ENCODE measurements around the gene MLLT10.
"Not testable (repeated sequence)": the region's sequence is repeated elsewhere in the genome, so short reads cannot be mapped to it uniquely, and the experiment has no call there.

MLLT10 gene

GRCh38 chr10:21588159-21588558 is 54.1 kb downstream of the MLLT10 start:
- not testable (repeated sequence) for DNase-seq

- DNase-seq = no peak
These were observed 60.0 kb downstream of the MLLT10 start for GRCh38 chr10:21593986-21594385.

GRCh38 chr10:21599582-21599981 is 65.5 kb downstream of the MLLT10 start:
- DNase-seq = no peak

- DNase-seq = no peak
These were observed 66.9 kb downstream of the MLLT10 start for GRCh38 chr10:21600804-21601433.

DNA sequence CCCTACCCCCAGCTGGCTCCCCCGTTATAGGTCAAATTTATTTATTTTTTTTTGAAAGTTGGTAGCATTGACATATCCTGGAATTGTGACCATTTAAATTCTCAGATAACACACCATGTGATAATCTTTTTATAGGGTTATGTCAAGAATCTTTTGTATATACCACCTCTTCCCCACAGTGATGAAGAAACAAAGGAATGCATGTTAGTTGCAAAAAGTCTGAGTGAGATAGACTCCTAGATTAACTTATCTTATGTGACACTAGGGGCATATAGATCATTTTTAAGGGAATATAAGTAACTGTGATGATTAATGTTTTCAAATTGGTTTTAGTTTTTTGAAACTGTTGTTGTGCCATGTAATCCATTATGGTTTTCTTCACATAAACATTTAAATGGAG is 68.3 kb downstream of the MLLT10 start:
- no peak for DNase-seq

GRCh38 chr10:21603721-21604120 is 69.7 kb downstream of the MLLT10 start:
- DNase-seq = no peak

DNA sequence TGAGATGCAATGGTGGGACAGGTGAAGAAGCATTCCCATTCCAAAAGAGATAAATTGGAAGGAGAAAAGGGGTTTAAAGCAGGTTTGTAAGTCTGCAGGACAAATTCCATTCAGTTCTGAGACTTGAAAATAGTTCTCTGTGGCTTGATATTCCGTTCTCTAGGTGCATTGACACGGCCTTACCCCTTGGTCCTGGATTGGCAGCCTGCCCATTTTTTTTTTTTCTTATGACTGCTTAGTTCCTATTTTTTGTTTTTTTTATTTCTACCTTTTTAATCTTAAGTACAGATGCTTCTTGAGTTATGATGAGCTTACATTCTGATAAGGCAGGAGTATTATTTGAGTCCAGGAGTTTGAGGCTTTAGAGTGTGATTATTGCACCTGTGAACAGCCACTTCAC is 70.6 kb downstream of the MLLT10 start:
- no peak for DNase-seq

- no peak for DNase-seq
These were observed 73.9 kb downstream of the MLLT10 start for GRCh38 chr10:21607907-21608306.

DNA sequence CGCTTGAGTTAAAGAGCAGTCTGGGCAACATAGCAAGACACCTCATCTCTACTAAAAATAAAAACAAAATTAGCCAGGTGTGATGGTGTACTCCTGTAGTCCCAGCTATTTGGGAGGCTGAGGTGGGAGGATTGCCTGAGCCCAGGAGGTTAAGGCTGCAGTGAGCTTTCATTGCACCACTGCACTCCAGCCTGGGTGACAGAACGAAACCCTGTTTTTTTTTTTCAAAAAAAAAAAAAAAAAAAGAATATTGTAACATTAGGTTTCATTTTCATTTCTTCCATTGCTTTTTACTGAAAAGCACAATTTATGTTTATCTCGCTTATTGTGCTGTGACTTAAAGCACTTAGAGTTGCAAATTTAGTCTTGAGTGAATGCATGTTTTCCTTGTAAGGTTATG is 80.0 kb downstream of the MLLT10 start:
- no peak for DNase-seq

DNA sequence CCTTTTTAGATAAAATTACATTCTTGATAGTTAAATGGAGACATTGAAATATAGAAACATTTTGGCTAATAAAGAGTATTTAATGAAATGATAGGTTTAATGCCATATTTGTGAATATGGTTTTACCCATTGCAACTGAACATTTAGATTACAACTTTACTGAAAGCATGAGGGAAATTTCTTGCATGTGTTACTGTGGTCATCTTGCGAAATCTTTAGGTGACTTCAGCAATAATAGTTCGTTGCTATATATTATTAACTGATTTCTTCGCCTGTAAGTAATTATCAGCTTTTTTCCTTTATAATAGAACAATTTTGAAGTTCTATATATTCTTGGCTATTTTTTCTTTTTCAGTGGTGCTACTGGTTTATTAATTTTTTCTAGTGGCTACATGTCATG is 83.2 kb downstream of the MLLT10 start:
- DNase-seq = no peak

DNA sequence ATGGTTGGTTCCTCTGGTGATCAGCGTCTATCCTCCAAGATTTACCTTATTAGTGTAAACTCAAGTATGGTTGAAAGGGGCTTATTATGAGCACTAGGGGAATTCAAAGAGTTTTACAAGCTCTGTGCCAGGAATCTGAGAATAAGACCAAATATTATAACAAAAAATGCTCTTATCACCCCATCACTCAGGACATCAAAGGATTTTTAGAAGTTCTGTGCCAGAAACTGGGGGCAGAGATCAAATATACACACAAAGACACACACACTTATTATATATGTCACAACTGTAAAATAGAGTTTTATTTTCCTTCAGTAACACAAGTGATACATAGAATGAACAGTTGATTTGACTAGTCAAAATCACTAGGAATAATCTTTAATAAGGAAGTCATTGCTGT is 89.3 kb downstream of the MLLT10 start:
- no peak for DNase-seq

DNA sequence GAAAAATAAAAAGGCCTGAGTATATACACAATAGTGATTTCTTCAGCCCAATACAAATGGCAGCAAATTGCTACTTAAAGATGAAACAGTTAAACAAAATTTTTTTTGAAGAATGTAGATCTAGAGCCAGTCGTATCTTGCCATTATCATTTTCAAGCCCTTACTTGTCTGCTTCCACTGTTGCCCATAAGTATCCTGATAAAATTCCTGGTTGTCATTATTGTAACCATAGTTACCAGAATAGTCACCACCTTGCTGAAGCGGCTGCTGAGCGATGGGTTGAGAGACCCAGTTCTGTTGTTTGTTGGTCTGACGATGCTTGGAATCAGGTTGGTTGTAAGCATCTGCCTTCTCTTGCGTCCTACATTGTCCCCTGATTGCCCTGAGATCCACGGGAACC is 90.4 kb downstream of the MLLT10 start:
- DNase-seq = not testable (repeated sequence)

GRCh38 chr10:21624951-21625350 is 90.9 kb downstream of the MLLT10 start:
- no peak for DNase-seq

DNA sequence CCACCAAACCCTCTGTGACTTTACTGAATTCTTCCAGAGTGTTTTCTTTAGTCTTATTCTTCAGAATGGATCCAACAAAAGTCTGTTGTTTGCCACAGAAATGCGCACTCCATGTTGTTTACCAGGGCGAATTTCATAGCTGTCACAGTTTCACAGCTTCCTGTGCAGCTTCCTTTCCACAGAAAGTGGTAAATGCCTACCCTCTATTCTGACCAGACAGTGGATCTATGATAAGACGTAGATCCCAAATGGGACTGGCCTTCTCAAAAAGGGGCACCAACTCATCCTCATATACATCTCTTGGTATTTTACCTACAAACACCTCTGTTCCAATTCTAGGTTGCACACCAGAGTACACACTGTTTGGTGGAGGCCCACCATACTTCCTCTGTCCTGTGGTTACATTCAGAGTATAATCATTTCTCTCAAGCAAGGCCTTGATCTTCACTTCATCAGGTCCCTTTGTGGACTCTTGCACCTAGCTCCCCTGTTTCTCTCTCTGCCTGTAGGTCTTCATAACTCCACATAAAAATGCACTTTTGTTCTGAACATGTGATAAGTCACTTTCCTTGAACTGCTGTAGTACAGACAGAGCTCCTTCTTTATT is 91.7 kb downstream of the MLLT10 start:
- no peak for DNase-seq

DNA sequence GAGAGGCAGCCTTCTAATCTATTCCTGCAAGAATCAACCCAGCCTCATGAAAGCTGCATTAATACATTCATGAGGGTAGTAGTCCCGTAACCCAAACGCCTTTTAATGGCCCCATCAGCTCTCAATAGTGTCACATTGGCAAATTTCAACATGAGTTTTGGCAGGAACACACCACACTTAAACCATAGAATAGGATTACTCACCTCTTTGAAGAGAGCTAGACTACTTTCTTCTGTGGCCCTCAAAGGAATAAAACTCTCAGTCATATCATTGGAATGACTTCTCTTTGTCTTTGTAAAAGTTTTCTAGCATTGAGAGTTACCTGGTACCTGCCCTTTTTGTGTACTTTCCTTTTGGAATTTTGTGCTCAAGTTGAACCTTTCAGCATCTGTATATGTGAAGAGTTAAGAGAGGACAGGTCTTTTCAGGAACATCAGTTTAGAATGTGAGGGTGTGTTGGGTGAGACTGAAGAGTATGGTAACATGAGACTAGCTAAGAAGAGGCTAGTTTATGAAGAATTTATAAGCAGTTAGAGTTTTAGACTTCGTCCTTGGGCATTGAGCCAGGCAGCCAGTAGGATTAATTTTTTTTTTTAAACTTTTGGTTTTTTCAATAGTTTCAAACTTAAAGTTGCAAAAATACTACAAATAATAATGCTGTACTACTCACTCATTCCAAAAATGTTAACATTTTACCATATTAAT is 92.6 kb downstream of the MLLT10 start:
- no peak for DNase-seq

GRCh38 chr10:21627331-21627730 is 93.3 kb downstream of the MLLT10 start:
- DNase-seq = no peak

GRCh38 chr10:21628023-21628422 is 94.0 kb downstream of the MLLT10 start:
- no peak for DNase-seq

DNA sequence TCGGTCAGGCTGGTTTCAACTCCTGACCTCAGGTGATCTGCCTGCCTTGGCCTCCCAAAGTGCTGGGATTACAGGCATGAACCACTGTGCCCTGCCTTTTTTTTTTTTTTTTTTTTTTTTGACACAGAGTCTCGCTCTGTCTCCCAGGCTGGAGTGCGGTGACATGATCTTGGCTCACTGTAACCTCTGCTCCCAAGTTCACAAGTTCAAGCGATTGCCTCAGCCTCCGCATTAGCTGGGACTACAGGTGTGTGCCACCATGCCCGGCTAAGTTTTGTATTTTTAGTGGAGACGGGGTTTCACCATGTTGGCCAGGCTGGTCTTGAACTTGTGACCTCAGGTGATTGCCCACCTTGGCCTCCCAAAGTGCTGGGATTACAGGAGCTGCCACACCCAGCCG is 94.6 kb downstream of the MLLT10 start:
- DNase-seq = not testable (repeated sequence)

DNA sequence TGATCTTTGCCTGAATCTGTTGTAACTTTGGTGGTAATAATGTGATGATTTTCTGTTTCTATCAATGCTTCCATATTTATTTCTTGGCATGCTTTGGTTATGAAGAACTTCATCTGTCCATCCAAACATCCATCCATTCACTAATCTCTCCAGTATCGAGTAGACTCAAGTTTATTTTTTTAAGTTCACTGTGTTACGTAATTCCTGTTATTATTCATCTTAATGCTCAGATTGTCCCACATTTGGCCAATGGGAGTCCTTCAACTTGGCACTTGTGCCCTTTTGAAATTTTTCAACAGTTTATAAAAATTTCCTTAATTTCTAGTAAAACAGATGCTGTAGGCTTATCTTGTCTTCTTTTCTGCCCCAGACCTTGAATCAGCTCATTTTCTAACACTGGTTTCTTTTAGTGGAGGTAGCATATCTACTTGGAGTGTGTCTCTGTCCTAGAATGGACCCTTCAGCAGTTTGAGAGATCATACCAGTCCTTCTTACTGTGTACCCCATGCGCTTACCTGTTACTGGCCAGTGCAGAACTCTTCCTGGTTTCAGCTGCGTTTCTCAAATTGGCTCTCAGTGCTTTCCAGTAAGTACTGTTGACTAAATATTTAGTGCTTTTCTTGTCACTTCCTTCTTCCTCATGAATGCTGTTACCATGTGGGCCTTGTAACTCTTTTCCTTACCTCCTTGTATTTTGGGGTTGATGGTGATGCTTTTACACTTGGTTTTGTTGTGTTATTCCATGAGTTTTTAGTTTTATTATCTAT is 100.8 kb downstream of the MLLT10 start:
- DNase-seq = no peak

- DNase-seq = no peak
These were observed 103.8 kb downstream of the MLLT10 start for GRCh38 chr10:21637795-21638194.

GRCh38 chr10:21638681-21639080 is 104.6 kb downstream of the MLLT10 start:
- no peak for DNase-seq

DNA sequence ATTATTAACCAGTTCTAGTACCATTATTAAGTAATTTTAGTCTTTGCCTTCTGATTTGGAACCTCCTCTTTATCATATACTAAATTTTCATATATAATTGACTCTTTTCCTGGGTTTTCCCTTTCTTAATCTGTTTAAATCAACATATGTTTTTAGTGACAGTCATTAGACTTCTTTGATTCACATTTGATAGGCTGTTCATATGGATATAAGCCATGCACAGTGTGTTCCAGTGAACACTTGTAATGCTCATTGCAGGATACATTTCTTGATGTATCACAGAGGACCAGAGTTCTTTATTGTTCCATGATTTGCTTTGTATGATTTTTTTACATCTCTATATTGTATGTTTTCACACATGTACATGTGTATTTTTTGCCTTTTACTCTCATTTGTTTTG is 114.0 kb downstream of the MLLT10 start:
- no peak for DNase-seq

GRCh38 chr10:21649454-21649872 is 115.4 kb downstream of the MLLT10 start:
- DNase-seq = no peak

GRCh38 chr10:21650353-21650752 is 116.3 kb downstream of the MLLT10 start:
- DNase-seq = no peak

Measured in right forelimb (tissue), 1 donor.